Measurements from ENCODE around the gene OTUB1. TPM values are rescaled to one million over a fixed set of nuclear protein-coding genes. Genes with fewer than 3 reads are reported as not detected.

The OTUB1 gene
- total RNA-seq, 1 experiment from 2014 or later = 87.0 TPM

DNA sequence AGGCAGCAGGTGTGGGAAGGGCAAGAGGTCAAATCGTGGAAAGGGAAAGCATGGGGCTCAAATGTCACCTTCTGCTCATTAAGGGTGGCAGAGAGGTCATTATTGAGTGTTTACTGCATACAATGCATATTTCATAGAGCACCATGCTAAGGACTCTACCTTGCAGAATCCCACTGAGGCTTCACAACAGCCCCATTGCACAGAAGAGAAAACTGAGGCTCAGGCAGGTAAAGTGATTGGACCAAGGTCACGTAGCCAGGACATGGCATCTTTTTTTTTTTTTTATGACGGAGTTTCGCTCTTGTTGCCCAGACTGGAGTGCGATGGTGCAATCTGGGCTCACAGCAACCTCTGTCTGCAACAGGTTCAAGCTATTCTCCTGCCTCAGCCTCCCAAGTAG is 57.3 kb downstream of the OTUB1 start:
- ATAC-seq (no peak), DNase-seq (ENCODE audit: low read depth, low spot score) (no peak)
- ChIA-PET POLR2A (no interaction called here), RAD21 (ENCODE audit: low non-redundant PET in 1 of 2, low total read pairs in 2 of 2, uncharacterized antibody in 2 of 2, unreplicated experiment in 2 of 2) (no interaction called here), CTCF (no interaction called here)
- Histone ChIP-seq H3K79me2 (ENCODE audit: insufficient read depth, low read length) (no peaks in the 10 kb centered on the region), H3K4me1 (ENCODE audit: control insufficient read depth in 1 of 2, insufficient read depth in 2 of 2, low read length in 2 of 2) (no peaks in the 10 kb centered on the region), H2AFZ (ENCODE audit: low read depth, low read length, poor library complexity, severe bottlenecking) (no peak overlapping the region), H3K4me2 (ENCODE audit: low read length) (no peak overlapping the region), H3K9ac (ENCODE audit: low read length) (no peak overlapping the region), H3K9me2 (ENCODE audit: insufficient read depth) (no peaks in the 10 kb centered on the region), H3K27me3 (ENCODE audit: insufficient read depth, low read length) (no peaks in the 10 kb centered on the region), H3K9me3 (ENCODE audit: control insufficient read depth in 1 of 2, insufficient read depth in 1 of 2, low read depth in 1 of 2, low read length in 2 of 2) (no peaks in the 10 kb centered on the region), H3K27ac (ENCODE audit: low read depth, low read length) (no peak overlapping the region), H3K4me3 (replicated peaks in 1 of 2; ENCODE audit: low read depth in 1 of 2, low read length in 2 of 2) (no peak overlapping the region), H3K36me3 (ENCODE audit: control insufficient read depth in 1 of 2, insufficient read depth in 2 of 2, low read length in 2 of 2) (no peaks in the 10 kb centered on the region), H4K20me1 (ENCODE audit: insufficient read depth) (no peaks in the 10 kb centered on the region)
- BruUV-seq (replicated peaks) = no TSS peak
- intact Hi-C loops (cut with micrococcal nuclease) = no loop called here
- TF ChIP-seq CTCF (IDR thresholded peaks at IDR 0.05 in 2 of 3, conservative IDR thresholded peaks at IDR 0.05 in 1 of 3; ENCODE audit: borderline replicate concordance in 1 of 3, insufficient read depth in 1 of 3, low read depth in 2 of 3, low read length in 2 of 3) = no peak
- no peak for TF ChIP-seq ZBTB33 (IDR thresholded peaks at IDR 0.05; ENCODE audit: extremely low read depth, insufficient replicate concordance, low read length)
- TF ChIP-seq YY1 (IDR thresholded peaks at IDR 0.05; ENCODE audit: extremely low read depth, insufficient replicate concordance, low read depth, low read length) = no peak
- TF ChIP-seq POLR2A (IDR thresholded peaks at IDR 0.05; ENCODE audit: borderline replicate concordance, extremely low read depth, insufficient read depth, insufficient read length) = no peak
